ENCODE measurements around the gene POU3F3. TPM values are rescaled to one million over a fixed set of nuclear protein-coding genes. Genes with fewer than 3 reads are reported as not detected.

POU3F3 gene
- total RNA-seq, 2 donors from 2014 or later, result 1.4 to 2.0 TPM

GRCh38 chr2:104885119-104885782 lies 31.3 kb downstream of the POU3F3 start:
- no peak for ATAC-seq (ENCODE audit: insufficient number of reproducible peaks, low FRiP score, low read depth)
- H3K27ac ChIP-seq, result no peak overlapping the region
- no peaks in the 10 kb centered on the region for H3K27me3 ChIP-seq (replicated peaks; ENCODE audit: insufficient read depth)

GRCh38 chr2:104887676-104888075 lies 33.8 kb downstream of the POU3F3 start:
- H3K27ac ChIP-seq, result no peak overlapping the region
- H3K4me3 ChIP-seq, result no peak overlapping the region
- no peaks in the 10 kb centered on the region for H3K36me3 ChIP-seq
- no peaks in the 10 kb centered on the region for H3K27me3 ChIP-seq (replicated peaks; ENCODE audit: insufficient read depth)
- ATAC-seq (ENCODE audit: insufficient number of reproducible peaks, low FRiP score, low read depth) (no peak), DNase-seq (ENCODE audit: low spot score) (no peak)
- no peaks in the 10 kb centered on the region for H3K9me3 ChIP-seq
- TF ChIP-seq, protein P1, sequence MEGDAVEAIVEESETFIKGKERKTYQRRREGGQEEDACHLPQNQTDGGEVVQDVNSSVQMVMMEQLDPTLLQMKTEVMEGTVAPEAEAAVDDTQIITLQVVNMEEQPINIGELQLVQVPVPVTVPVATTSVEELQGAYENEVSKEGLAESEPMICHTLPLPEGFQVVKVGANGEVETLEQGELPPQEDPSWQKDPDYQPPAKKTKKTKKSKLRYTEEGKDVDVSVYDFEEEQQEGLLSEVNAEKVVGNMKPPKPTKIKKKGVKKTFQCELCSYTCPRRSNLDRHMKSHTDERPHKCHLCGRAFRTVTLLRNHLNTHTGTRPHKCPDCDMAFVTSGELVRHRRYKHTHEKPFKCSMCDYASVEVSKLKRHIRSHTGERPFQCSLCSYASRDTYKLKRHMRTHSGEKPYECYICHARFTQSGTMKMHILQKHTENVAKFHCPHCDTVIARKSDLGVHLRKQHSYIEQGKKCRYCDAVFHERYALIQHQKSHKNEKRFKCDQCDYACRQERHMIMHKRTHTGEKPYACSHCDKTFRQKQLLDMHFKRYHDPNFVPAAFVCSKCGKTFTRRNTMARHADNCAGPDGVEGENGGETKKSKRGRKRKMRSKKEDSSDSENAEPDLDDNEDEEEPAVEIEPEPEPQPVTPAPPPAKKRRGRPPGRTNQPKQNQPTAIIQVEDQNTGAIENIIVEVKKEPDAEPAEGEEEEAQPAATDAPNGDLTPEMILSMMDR (IDR thresholded peaks at IDR 0.05), result no peak
- H3K4me1 ChIP-seq (ENCODE audit: control insufficient read depth in 1 of 2, low read depth in 2 of 2), result no peaks in the 10 kb centered on the region

More at GRCh38 chr2:104885119-104885782, 31.3 kb downstream of the POU3F3 start:
- TF ChIP-seq, protein P1 (IDR thresholded peaks at IDR 0.05), result no peak
- H3K9me3 ChIP-seq, result no peaks in the 10 kb centered on the region
- no peak overlapping the region for H3K4me3 ChIP-seq
- no peaks in the 10 kb centered on the region for H3K4me1 ChIP-seq (ENCODE audit: control insufficient read depth in 1 of 2, low read depth in 2 of 2)
- no peak for DNase-seq (ENCODE audit: low spot score)
- H3K36me3 ChIP-seq, result no peaks in the 10 kb centered on the region

GRCh38 chr2:104888489-104889258 lies 34.8 kb downstream of the POU3F3 start:
- Histone ChIP-seq H3K36me3 (no peaks in the 10 kb centered on the region), H3K4me1 (ENCODE audit: control insufficient read depth in 1 of 2, low read depth in 2 of 2) (no peaks in the 10 kb centered on the region), H3K27ac (no peak overlapping the region), H3K4me3 (no peak overlapping the region), H3K9me3 (no peaks in the 10 kb centered on the region), H3K27me3 (replicated peaks; ENCODE audit: insufficient read depth) (no peaks in the 10 kb centered on the region)
- DNase-seq (ENCODE audit: low spot score), result no peak
- TF ChIP-seq, protein P1 (IDR thresholded peaks at IDR 0.05), result no peak
- no peak for ATAC-seq (ENCODE audit: insufficient number of reproducible peaks, low FRiP score, low read depth)

DNA sequence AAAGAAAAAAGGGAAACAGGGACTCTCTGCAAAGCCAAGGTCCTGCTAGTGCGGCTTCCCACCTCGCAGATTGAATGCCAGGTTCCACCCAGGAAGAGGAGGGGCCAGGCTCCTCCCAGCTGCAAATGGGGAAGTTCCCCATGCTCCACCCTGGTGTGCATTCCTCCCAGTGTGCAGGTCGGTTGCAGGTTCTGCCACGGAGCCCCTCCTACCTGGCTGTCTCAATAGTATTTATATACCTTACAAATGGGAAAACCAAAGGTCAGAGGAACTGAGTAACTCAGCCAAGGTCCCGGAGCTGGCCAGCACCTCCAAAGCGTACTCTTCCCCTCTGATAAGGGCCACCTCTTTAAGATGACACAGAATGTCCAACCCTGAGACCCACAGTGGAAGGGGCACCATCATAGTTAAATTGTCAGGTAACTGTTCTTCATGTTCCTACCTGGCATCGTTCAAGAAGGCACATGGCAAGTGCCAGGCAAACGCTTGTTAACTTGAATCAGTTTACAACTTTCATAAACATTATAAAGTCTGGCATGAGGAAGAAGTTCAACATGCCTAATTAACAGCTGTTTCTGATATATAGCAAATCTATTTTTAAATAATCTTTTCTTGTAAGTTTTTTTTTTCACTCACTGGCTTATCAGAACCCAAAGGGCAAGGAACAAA lies 35.5 kb downstream of the POU3F3 start:
- TF ChIP-seq, protein P1 (IDR thresholded peaks at IDR 0.05), result no peak
- Histone ChIP-seq H3K36me3 (no peaks in the 10 kb centered on the region), H3K27me3 (replicated peaks; ENCODE audit: insufficient read depth) (no peaks in the 10 kb centered on the region), H3K9me3 (no peaks in the 10 kb centered on the region), H3K4me3 (no peak overlapping the region), H3K27ac (no peak overlapping the region), H3K4me1 (ENCODE audit: control insufficient read depth in 1 of 2, low read depth in 2 of 2) (no peaks in the 10 kb centered on the region)
- DNase-seq (ENCODE audit: low spot score) (no peak), ATAC-seq (ENCODE audit: insufficient number of reproducible peaks, low FRiP score, low read depth) (no peak)
